Hematopoietic multipotent progenitor cell (in vitro differentiated cells): Measurements from ENCODE around the gene SLC6A7. TPM values are rescaled to one million over a fixed set of nuclear protein-coding genes. Genes with fewer than 3 reads are reported as not detected.
A peak's percentile ranks its signal among the peaks of the same experiment; 100 is the strongest.
"Not testable (repeated sequence)": the region's sequence is repeated elsewhere in the genome, so short reads cannot be mapped to it uniquely, and the experiment has no call there.

Source experiments
- DNase-seq, 3 donors: peaks; one replicate each; pipeline ENCODE4 v3.0.0-alpha.2; 2011 to 2015; ENCODE audit warnings: low read depth in 2 of 3, low spot score in 2 of 3
- total RNA-seq: library from RNA; depleted of rRNA; stranded (reverse); fragments of >200 nt; gene quantifications from one replicate; pipeline ENCODE4 v1.2.3, GENCODE V29; 2012

The SLC6A7 gene
- total RNA-seq, 1 donor, result under 0.01 TPM

- DNase-seq, result no peak
These were observed 24.4 kb downstream of the SLC6A7 start for GRCh38 chr5:150214289-150214688.

GRCh38 chr5:150215979-150216944, 26.4 kb downstream of the SLC6A7 start:
- no peak for DNase-seq

GRCh38 chr5:150217038-150217437, 27.2 kb downstream of the SLC6A7 start:
- no peak for DNase-seq

GRCh38 chr5:150217873-150218692, 28.2 kb downstream of the SLC6A7 start:
- DNase-seq, result peak; percentile 48 to 93 (median 80)

- DNase-seq, result no peak
These were observed 28.8 kb downstream of the SLC6A7 start for GRCh38 chr5:150218693-150219035.

- no peak for DNase-seq
These were observed 29.3 kb downstream of the SLC6A7 start for GRCh38 chr5:150219142-150219541.

GRCh38 chr5:150219861-150220260, 30.0 kb downstream of the SLC6A7 start:
- DNase-seq, result no peak

- no peak for DNase-seq
These were observed 31.6 kb downstream of the SLC6A7 start for GRCh38 chr5:150221471-150221870.

GRCh38 chr5:150222906-150223305, 33.0 kb downstream of the SLC6A7 start:
- DNase-seq, result no peak

GRCh38 chr5:150223474-150223873, 33.6 kb downstream of the SLC6A7 start:
- no peak for DNase-seq

GRCh38 chr5:150224483-150225027, 34.7 kb downstream of the SLC6A7 start:
- DNase-seq, result no peak

GRCh38 chr5:150227036-150227435, 37.2 kb downstream of the SLC6A7 start:
- no peak for DNase-seq

- no peak for DNase-seq
These were observed 37.9 kb downstream of the SLC6A7 start for GRCh38 chr5:150227606-150228273.

- DNase-seq, result no peak
These were observed 39.7 kb downstream of the SLC6A7 start for GRCh38 chr5:150229571-150229970.

GRCh38 chr5:150230842-150231241, 41.0 kb downstream of the SLC6A7 start:
- DNase-seq, result no peak

GRCh38 chr5:150233706-150234105, 43.8 kb downstream of the SLC6A7 start:
- not testable (repeated sequence) for DNase-seq

GRCh38 chr5:150234576-150235499, 45.0 kb downstream of the SLC6A7 start:
- no peak for DNase-seq

GRCh38 chr5:150235500-150235854, 45.6 kb downstream of the SLC6A7 start:
- DNase-seq, result no peak

GRCh38 chr5:150236313-150236712, 46.5 kb downstream of the SLC6A7 start:
- DNase-seq, result no peak
